IgD-negative memory B cell (primary cell): Measurements from ENCODE around the gene PHYH. TPM values are rescaled to one million over a fixed set of nuclear protein-coding genes. Genes with fewer than 3 reads are reported as not detected.
A peak's percentile ranks its signal among the peaks of the same experiment; 100 is the strongest.
"Not testable (repeated sequence)": the region's sequence is repeated elsewhere in the genome, so short reads cannot be mapped to it uniquely, and the experiment has no call there.

ENCODE experiments used
- H3K27ac Mint-ChIP-seq, 3 donors: one replicate each; pipeline ENCODE4 v1.8.0; 2020 to 2022; ENCODE audit warnings: mild to moderate bottlenecking in 3 of 3, mixed read lengths in 3 of 3, moderate library complexity in 1 of 3
- H3K27me3 Mint-ChIP-seq: one replicate; pipeline ENCODE4 v1.8.0; 2021; ENCODE audit warnings: mixed read lengths
- H3K36me3 Mint-ChIP-seq: one replicate; pipeline ENCODE4 v1.8.0; 2020; ENCODE audit warnings: mild to moderate bottlenecking, mixed read lengths
- H3K4me1 Mint-ChIP-seq, 3 donors: one replicate each; pipeline ENCODE4 v1.8.0; 2020 to 2022; ENCODE audit warnings: mixed read lengths in 3 of 3, mild to moderate bottlenecking in 1 of 3
- H3K4me3 Mint-ChIP-seq, 4 donors: one replicate each; pipeline ENCODE4 v1.8.0; 2020 to 2022; ENCODE audit warnings: mild to moderate bottlenecking in 4 of 4, mixed read lengths in 4 of 4, moderate library complexity in 3 of 4
- H3K9me3 Mint-ChIP-seq, 3 donors: one replicate each; pipeline ENCODE4 v1.8.0; 2020 to 2021; ENCODE audit warnings: mixed read lengths in 3 of 3, mild to moderate bottlenecking in 1 of 3
- polyA plus RNA-seq: library from polyadenylated mRNA; unstranded; fragments of 300-500 nt; fragmentation: Illumina TruSeq; gene quantifications from one replicate; pipeline ENCODE4 v1.2.3, GENCODE V29; 2021

PHYH gene
- polyA plus RNA-seq, 1 donor from 2014 or later, result 10.2 TPM

DNA sequence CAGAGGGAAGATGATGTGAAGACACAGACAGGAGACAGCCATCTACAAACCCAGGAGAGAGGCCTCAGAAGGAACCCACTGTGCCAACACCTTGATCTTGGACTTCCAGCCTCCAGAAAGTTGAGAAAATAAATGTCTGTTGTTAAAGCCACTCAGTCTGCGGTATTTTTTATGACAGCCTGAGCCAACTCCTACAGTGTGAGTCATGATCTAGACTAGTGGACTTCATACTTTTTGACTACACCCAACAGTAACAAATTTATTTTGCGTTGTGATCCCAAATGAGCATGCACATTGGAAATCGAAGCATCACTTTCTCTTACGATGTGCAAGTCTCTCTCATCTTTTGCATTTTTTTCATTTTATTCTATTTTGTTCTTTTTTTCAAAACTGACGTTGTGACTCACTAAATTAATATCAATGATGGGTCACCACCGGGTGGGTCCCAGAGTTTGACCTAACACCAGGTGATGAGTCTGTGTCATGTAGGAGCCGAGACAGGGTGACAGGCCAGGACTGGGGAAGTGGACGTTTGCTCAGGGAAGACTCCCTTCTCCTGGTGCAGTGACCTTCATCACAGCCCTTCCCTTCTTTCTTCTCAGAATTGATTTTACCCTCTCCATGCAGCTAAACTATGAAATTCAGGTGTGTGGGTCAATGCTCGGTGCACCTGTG is 28.9 kb downstream of the PHYH start:
- Mint-ChIP-seq H3K36me3 (peaks cover 1% of the 10 kb centered on the region), H3K4me3 (no peak overlapping the region), H3K4me1 (peaks cover 0 to 9% (median 7%) of the 10 kb centered on the region in 3 donors), H3K9me3 (peaks cover 0 to 3% (median 0%) of the 10 kb centered on the region in 3 donors), H3K27ac (peak overlapping the region in 1 of 3 donors; percentile 73), H3K27me3 (no peaks in the 10 kb centered on the region)

GRCh38 chr10:13268841-13269240 is 31.0 kb downstream of the PHYH start:
- Mint-ChIP-seq H3K9me3 (no peaks in the 10 kb centered on the region), H3K36me3 (peaks cover 1% of the 10 kb centered on the region), H3K27me3 (peaks cover 4% of the 10 kb centered on the region), H3K4me3 (no peak overlapping the region), H3K4me1 (peaks cover 0 to 8% (median 7%) of the 10 kb centered on the region in 3 donors), H3K27ac (no peak overlapping the region)

DNA sequence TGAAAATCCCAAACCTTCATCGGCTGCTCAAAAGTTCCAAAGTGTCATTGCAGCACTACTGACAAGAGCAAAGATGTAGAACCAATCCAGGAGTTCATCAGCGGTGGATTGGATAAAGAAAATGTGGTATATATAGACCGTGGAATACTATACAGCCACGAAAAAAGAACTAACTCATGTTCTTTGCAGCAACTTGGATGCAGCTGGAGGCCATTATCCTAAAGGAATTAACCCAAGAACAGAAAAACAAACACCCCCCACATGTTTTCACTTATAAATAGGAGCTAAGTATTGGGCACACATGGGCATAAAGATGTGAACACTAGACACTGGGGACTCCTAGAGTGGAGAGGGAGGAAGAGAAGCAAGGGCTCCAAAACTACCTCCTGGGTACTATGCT is 31.6 kb downstream of the PHYH start:
- Mint-ChIP-seq H3K27ac (no peak overlapping the region), H3K9me3 (no peaks in the 10 kb centered on the region), H3K4me1 (peaks cover 0 to 7% (median 7%) of the 10 kb centered on the region in 3 donors), H3K36me3 (peaks cover 1% of the 10 kb centered on the region), H3K4me3 (no peak overlapping the region), H3K27me3 (peaks cover 8% of the 10 kb centered on the region)

DNA sequence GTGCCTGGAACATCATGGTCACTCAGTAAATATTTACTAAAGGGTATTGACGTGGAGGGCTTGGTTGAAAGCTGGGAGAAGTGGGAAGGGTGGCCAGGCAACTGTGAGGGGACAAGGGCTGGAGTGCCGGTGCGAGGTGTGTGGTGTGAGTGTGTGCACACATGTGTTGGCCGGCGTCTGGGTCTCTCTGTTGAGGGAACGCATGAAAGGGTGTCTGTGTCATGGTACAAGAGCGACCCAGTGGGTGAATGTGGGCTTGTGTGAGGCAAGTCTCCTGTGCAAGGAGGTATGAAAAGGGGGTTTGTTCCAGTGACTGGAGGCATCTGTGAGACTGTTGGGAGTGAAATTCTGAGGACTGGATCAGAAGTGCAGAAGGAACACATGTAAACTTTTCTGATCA is 36.3 kb downstream of the PHYH start:
- H3K27me3 Mint-ChIP-seq, result peaks cover 13% of the 10 kb centered on the region
- no peaks in the 10 kb centered on the region for H3K4me1 Mint-ChIP-seq

DNA sequence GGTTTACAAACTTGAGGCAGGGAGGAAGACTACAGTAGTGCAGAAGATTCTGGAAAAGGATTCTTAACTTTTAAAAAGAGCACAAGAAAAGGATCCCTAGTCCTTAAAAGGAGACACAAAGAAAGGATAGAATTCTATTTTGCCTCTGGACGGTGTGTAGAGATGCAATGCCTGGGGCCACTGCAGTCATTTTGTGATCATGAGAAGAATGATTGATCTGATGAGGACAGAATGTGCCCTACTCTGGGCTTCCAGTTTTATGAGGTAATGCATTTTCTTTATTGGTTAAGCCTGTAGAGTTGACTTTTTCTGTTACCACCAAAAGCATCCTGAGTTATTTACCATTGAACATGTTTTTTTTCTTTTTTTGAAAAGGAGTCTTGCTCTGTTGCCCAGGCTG is 37.4 kb downstream of the PHYH start:
- Mint-ChIP-seq H3K4me3 (no peak overlapping the region), H3K27me3 (peaks cover 13% of the 10 kb centered on the region), H3K4me1 (no peaks in the 10 kb centered on the region), H3K9me3 (peaks cover 0 to 2% (median 0%) of the 10 kb centered on the region in 3 donors), H3K36me3 (no peaks in the 10 kb centered on the region), H3K27ac (no peak overlapping the region)

More for the DNA sequence above, 36.3 kb downstream of the PHYH start:
- H3K27ac Mint-ChIP-seq, result no peak overlapping the region
- no peak overlapping the region for H3K4me3 Mint-ChIP-seq
- no peaks in the 10 kb centered on the region for H3K36me3 Mint-ChIP-seq
- peaks cover 0 to 2% (median 0%) of the 10 kb centered on the region in 3 donors for H3K9me3 Mint-ChIP-seq

DNA sequence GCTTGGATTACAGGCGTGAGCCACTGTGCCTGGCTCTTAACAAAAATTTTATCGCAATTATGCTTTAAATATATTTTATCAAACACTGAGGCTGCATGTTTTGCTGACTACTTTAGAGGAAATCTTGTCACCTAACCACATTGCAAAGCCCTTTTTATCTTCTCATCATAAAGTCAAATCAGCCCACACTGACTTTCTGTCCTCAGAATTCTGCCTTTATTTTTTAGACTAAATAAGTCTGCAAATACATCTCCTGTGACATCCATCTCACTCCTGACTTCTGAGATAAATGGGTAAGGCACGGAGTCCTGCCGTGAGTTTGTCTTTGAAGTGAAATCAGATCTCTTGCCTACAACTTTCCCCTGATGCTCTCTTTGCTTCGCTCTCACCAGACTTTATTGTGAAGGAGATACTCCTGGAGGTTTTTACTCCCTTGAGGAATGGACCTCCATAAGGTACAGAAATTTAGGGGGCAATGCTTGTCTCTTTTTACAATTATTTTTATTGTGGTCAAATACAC is 42.2 kb downstream of the PHYH start:
- Mint-ChIP-seq H3K27me3 (no peaks in the 10 kb centered on the region), H3K4me3 (no peak overlapping the region), H3K4me1 (no peaks in the 10 kb centered on the region), H3K9me3 (no peaks in the 10 kb centered on the region), H3K27ac (no peak overlapping the region), H3K36me3 (no peaks in the 10 kb centered on the region)

DNA sequence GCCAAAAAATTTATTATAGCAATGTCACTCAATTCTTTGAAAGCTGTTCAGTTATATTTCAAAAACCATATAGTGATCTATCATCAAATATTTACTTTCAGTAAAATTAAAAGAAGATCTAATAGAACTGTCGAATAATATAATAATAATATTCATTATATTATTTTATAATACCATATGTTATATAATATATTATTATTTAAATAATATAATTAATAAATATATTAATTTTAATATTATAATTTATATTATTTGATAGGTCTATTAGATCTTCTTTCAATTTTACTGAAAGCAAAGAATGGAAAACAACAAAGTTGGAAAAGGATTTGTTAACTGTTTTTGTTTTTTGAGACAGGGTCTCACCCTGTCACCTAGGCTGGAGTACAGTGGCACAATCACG is 43.2 kb downstream of the PHYH start:
- H3K27me3 Mint-ChIP-seq, result no peaks in the 10 kb centered on the region
- no peak overlapping the region for H3K4me3 Mint-ChIP-seq
- peaks cover 0 to 1% (median 0%) of the 10 kb centered on the region in 3 donors for H3K4me1 Mint-ChIP-seq
- H3K27ac Mint-ChIP-seq, result no peak overlapping the region
- no peaks in the 10 kb centered on the region for H3K36me3 Mint-ChIP-seq
- H3K9me3 Mint-ChIP-seq, result no peaks in the 10 kb centered on the region

DNA sequence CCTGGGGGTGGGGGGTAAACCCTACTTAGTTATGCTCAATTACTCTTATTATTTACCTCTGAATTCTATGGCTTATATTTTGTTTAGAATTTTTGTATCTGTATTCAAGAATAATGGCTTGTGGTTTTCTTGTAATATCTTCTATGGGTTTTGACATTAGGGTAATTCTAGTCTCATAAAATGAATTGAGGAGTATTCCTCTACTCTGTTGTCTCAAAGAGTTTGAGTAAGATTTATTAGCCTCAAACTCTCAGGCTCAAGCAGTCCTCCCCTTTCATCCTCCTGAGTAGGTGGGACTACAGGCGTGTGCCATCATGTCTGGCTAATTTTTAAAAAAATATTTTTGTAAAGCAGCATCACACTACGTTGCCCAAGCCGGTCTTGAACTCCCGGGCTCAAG is 46.1 kb downstream of the PHYH start:
- Mint-ChIP-seq H3K36me3 (no peaks in the 10 kb centered on the region), H3K27me3 (peaks cover 4% of the 10 kb centered on the region), H3K4me1 (peaks cover 0 to 1% (median 0%) of the 10 kb centered on the region in 3 donors), H3K27ac (no peak overlapping the region), H3K9me3 (no peaks in the 10 kb centered on the region), H3K4me3 (no peak overlapping the region)

DNA sequence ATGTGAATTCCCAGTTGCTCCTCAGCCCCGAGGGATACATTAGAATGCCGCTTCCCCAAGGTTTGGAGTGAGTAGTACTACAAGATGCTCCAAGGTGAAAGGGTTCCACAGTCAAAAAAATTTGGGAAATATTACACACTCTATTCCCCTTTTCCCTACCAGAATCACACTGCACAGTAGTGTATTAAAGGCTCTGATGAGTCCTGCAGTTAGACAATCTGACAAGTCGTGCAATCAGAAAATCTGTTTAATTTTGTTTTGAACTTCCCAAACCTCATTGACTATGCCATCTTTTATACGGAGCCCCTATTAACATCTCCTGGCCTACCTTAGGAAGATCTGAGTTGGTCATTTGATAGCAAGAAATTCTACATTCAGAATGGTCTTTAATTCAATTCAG is 52.1 kb downstream of the PHYH start:
- Mint-ChIP-seq H3K9me3 (no peaks in the 10 kb centered on the region), H3K27ac (no peak overlapping the region), H3K4me3 (no peak overlapping the region), H3K36me3 (no peaks in the 10 kb centered on the region), H3K4me1 (peaks cover 0 to 1% (median 0%) of the 10 kb centered on the region in 3 donors), H3K27me3 (peaks cover 9% of the 10 kb centered on the region)

GRCh38 chr10:13247246-13247645 is 52.6 kb downstream of the PHYH start:
- Mint-ChIP-seq H3K4me1 (no peaks in the 10 kb centered on the region), H3K9me3 (no peaks in the 10 kb centered on the region), H3K27me3 (peaks cover 10% of the 10 kb centered on the region), H3K27ac (no peak overlapping the region), H3K4me3 (no peak overlapping the region), H3K36me3 (no peaks in the 10 kb centered on the region)

- not testable (repeated sequence) for H3K4me3 Mint-ChIP-seq, H3K27me3 Mint-ChIP-seq, H3K36me3 Mint-ChIP-seq, H3K9me3 Mint-ChIP-seq, H3K27ac Mint-ChIP-seq, H3K4me1 Mint-ChIP-seq
Observed at GRCh38 chr10:13242260-13242659, 57.6 kb downstream of the PHYH start.

GRCh38 chr10:13241613-13242012 is 58.3 kb downstream of the PHYH start:
- Mint-ChIP-seq H3K4me1 (no peaks in the 10 kb centered on the region), H3K4me3 (no peak overlapping the region), H3K36me3 (no peaks in the 10 kb centered on the region), H3K27me3 (peaks cover 6% of the 10 kb centered on the region), H3K27ac (no peak overlapping the region), H3K9me3 (no peaks in the 10 kb centered on the region)

DNA sequence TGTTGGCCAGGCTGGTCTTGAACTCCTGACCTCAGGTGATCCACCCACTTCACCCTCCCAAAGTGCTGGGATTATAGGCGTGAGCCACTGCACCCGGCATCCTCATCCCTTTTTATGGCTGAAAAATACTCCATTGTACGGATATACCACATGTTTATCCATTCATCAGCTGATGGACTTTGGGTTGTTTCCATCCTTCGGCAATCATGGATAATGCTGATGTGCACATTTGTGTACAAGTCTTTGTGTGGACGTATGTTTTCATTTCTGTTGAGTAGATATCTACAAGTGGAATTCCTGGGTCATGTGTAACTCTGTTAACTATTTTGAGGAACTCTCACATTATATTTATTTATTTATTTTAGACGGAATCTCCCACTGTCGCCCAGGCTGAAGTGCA is 59.9 kb downstream of the PHYH start:
- Mint-ChIP-seq H3K27ac (no peak overlapping the region), H3K36me3 (no peaks in the 10 kb centered on the region), H3K27me3 (peaks cover 6% of the 10 kb centered on the region), H3K9me3 (no peaks in the 10 kb centered on the region), H3K4me3 (no peak overlapping the region), H3K4me1 (no peaks in the 10 kb centered on the region)

GRCh38 chr10:13238271-13239077 is 61.4 kb downstream of the PHYH start:
- Mint-ChIP-seq H3K36me3 (no peaks in the 10 kb centered on the region), H3K4me1 (no peaks in the 10 kb centered on the region), H3K9me3 (no peaks in the 10 kb centered on the region), H3K27me3 (peaks cover 6% of the 10 kb centered on the region), H3K4me3 (no peak overlapping the region), H3K27ac (no peak overlapping the region)

DNA sequence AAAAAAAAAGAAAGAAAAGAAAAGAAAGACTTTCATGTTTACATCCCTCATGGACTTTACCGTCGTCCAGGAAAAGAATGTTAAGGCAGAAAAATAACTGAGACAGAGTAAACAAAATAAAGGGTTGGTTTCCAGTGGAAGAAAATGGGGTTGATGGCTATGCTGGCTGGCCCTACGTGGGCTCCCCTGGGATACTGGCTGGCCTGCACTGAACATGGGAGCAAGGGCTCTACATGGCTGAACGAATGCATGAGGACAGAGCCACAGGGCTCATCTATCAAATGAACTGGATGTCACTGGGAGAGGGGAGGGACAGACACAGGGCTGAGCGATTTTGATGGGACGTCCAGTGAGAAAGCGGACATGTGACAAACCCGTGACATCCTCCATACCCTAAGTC is 63.2 kb downstream of the PHYH start:
- no peak overlapping the region for H3K27ac Mint-ChIP-seq
- H3K9me3 Mint-ChIP-seq, result no peaks in the 10 kb centered on the region
- no peaks in the 10 kb centered on the region for H3K36me3 Mint-ChIP-seq
- no peak overlapping the region for H3K4me3 Mint-ChIP-seq
- no peaks in the 10 kb centered on the region for H3K4me1 Mint-ChIP-seq
- H3K27me3 Mint-ChIP-seq, result peaks cover 2% of the 10 kb centered on the region

GRCh38 chr10:13234736-13235135 is 65.1 kb downstream of the PHYH start:
- not testable (repeated sequence) for H3K9me3 Mint-ChIP-seq, H3K4me3 Mint-ChIP-seq, H3K36me3 Mint-ChIP-seq, H3K4me1 Mint-ChIP-seq, H3K27ac Mint-ChIP-seq, H3K27me3 Mint-ChIP-seq
